ENCODE results near the gene ABCA8. TPM values are rescaled to one million over a fixed set of nuclear protein-coding genes. Genes with fewer than 3 reads are reported as not detected.
A peak's percentile ranks its signal among the peaks of the same experiment; 100 is the strongest.
"Not testable (repeated sequence)": the region's sequence is repeated elsewhere in the genome, so short reads cannot be mapped to it uniquely, and the experiment has no call there.

ABCA8 gene
- polyA plus RNA-seq, 3 donors: 1.2 to 1.6 (median 1.3) TPM

DNA sequence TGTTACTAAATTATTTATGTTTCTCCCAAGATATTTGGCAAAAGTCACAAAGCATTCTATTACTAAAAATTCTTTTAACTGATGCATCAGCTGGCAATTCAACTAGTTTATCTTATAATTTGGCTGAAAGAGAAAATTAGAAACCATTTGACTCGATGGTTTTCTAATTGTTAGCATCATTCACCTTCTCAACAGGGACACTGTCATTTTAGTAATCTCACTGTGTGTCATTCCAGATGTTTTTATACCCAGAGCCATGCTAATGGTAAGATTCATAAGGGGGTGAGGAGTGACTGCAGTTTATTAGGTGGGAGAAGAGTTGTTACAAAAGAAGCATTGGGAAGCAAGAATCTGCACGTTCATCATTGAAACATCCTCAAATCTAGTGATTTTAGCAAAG is 124.9 kb downstream of the ABCA8 start:
- DNase-seq: no peak

DNA sequence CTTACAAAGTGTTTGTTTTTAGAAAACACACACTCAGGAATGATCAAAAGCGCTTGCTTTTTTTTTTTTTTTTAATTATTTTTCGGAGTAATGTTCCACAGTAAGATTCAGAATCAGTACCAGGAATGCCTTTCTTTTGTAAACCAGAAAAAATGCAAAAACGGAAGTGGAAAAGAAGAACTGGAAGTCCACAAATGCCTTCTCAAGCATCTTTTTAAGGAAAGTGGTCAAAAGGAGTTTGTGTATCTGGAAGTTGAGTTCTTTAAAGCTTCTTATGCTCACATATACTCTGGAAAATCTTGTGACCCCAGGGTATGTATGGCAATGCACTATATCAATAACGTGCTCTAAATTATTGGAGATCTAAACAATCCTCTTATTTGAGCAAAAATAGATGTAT is 126.0 kb downstream of the ABCA8 start:
- DNase-seq: no peak

DNA sequence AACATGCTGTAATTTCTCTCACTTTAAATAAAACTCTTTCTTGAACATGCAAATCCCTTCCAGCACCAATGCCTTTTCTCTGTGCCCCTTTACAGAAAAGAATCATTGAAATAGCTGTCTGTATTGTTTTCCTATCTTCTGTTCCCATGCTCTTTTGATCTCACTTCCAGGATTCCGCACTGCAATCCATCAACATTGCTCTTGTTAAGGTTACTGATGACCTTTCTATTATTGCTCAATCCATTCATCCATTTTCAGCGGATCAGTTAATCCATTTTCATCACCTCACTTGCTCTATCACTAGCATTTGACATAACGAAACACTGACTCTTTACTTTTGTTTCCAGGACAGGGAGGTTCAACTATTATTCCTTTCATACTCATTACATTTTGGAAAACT is 130.5 kb downstream of the ABCA8 start:
- DNase-seq: no peak

DNA sequence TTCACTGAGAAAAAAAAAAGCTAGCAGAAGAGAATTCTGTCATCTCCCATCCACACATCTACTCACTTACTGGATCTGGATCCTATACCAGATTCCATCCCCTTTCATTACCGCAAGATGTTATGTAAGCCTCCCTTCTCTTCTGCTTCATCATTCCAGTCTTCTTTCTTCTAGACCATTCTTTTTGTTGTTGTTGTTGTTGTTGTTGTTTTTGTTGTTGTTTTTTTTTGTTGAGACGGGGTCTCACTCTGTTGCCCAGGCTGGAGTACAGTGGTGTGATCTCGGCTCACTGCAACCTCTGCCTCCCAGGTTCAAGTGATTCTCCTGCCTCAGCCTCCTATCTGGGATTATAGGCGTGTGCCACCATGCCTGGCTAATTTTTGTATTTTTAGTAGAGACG is 131.0 kb downstream of the ABCA8 start:
- DNase-seq: not testable (repeated sequence)

DNA sequence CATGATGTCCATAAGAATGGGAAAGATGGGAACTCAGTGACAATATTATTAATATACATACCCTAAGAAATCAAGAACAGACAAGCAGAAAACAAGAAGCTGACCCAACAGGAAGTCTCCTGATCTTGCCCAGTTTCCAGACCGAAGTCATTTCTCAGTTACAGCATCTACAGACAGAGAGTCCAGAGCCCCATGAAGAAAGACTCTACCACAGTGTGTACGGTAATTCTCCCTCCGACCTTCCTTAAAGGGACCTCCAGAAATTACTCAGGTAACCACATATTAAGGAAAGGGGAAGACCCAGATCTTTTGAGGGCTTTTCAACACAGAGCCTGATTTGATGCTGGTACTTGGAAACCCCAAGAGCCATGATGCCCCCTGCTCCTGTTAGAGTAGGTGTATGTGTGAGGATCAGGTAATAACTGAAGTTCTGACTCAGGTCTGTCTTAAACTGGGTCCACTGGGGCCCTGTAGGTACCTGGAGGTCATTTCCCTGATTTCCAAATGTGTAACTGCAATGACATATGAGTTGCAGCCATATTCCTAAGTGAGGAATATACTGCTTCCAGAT is 132.4 kb downstream of the ABCA8 start:
- no peak for DNase-seq

DNA sequence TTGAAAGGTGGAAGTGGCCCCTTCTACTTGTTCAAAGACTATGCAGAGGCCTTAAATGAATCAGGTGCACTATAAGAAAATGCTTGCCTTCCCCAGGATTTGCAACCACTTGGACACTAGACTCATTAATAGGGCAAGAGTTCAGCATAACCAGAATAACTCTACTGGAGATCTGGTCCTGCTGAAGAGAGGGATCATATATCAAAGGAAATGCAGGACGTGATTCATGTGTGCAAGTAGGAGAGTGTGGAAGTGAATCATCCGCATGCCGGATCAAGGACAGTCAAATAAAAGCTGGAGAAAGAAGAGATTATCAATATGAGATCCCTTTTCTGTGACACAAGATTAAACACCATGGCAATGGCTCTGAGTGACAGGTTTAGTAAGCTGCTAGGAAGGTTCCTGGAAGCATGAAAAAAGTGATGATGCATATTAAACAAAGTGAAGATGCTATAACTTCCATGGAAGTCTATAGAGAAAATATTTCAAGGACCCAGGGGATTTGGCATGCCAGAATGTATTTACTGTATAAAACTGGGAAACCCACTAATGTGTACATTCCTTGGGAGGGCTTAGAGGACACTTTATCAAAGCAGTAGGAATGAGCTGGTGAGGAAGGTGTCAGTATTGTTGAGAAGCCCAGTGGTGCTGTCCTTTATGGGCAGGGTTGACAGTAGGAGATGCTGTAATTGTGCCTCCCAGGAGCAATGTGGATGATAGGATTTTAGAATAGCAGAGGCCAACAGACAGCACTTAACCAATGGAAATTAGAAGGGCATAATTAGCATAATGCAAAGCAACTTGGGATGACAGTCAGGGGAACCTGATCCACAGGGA is 133.1 kb downstream of the ABCA8 start:
- peak; percentile 69 for DNase-seq

DNA sequence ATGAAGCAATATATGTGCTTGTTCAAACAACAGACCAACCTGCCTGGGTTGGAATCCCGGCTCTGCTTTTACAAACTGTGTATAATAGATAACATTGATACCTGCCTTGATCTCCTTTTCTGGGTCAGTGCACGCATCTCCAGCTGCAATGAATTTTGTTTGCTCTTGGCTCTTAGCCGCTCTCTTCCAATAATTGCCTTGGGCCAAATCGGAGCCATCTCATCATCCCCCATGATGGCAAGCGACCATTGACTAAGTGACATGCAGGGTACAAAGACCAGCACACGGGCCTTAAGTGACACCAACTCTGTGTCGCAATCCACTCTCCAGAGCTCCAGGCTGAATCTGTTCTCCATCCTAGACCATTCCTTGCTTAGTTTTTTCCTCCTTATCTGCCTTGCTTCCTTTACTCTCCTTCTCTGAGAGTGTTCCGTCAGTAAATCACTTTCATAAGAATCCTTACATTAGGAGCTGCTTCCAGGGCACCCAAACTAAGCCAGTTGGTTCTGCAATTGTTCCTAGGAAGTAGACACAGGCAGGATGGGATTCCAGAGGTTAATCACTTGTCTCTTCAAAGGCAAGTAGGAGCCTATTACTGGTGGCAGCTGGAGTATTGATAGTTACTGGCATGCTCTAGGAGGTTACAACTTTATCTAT is 134.2 kb downstream of the ABCA8 start:
- no peak for DNase-seq

DNA sequence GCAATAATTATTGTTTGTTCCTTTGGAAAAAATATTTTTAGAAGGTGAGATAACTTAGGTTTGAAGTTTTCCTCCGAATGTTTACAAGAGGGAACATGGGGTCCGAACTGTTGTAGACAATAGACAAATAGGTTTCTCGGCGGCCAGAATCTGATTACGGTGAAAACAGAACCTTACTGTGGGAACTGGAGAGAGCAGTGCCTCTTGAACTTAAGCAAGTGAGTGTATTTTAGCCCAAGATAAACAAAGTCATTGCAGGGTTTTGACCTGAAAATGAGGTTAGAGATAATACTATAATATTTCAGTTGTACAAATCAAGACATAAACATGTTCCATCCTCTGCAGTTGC is 134.7 kb downstream of the ABCA8 start:
- no peak for DNase-seq

DNA sequence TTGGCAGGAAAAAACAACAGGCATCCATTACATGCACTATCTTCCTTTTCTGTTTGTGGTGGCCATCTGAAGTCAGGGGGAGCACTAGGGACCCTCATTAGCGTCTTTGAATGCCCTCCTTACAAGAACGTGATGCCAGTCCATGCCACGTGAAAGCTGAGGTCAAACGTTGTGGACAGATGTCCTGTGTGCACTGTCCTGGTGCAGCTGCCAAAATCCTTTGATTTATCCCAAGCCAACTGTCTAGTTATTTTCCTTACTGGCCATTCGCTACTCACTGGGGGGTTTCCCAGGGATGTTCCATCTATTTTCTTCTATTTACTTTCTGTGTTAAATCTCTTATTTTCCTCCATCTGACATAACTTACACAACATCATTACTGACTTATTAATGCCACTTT is 135.7 kb downstream of the ABCA8 start:
- no peak for DNase-seq

Other genes starting within 250 kb of the ABCA8 start
- gene ABCA9, start 105.5 kb upstream of the ABCA8 start, polyA plus RNA-seq (ENCODE audit: insufficient read length in 3 of 3): 1 to 10 TPM; 1.8 to 6.6 (median 4.2) TPM
- gene ABCA6, start 186.5 kb upstream of the ABCA8 start, polyA plus RNA-seq (ENCODE audit: insufficient read length in 3 of 3): 1 to 10 TPM; 4.2 to 6.0 (median 5.5) TPM

All from renal pelvis (tissue), 4 donors.